Immature natural killer cell (primary cell): ENCODE measurements around the gene PXYLP1. TPM values are rescaled to one million over a fixed set of nuclear protein-coding genes. Genes with fewer than 3 reads are reported as not detected.

ENCODE experiments used
- DNase-seq, 3 donors: peaks; one replicate each; pipeline ENCODE4 v3.0.0; 2022; ENCODE audit warnings: mixed read lengths in 1 of 3
- H3K27ac Mint-ChIP-seq, 6 donors: one replicate each; pipeline ENCODE4 v1.8.0; 2020; ENCODE audit warnings: mixed read lengths in 6 of 6, mild to moderate bottlenecking in 5 of 6, inconsistent platforms in 4 of 6, moderate library complexity in 3 of 6
- H3K27me3 Mint-ChIP-seq, 3 donors: one replicate each; pipeline ENCODE4 v1.8.0; 2020 to 2021; ENCODE audit warnings: low read depth in 3 of 3, mild to moderate bottlenecking in 3 of 3, mixed read lengths in 3 of 3, moderate library complexity in 3 of 3, inconsistent platforms in 1 of 3
- H3K36me3 Mint-ChIP-seq, 3 donors: one replicate each; pipeline ENCODE4 v1.8.0; 2020; ENCODE audit warnings: mixed read lengths in 3 of 3, inconsistent platforms in 2 of 3, mild to moderate bottlenecking in 2 of 3
- H3K4me1 Mint-ChIP-seq, 2 donors: one replicate each; pipeline ENCODE4 v1.8.0; 2020; ENCODE audit warnings: inconsistent platforms in 2 of 2, mild to moderate bottlenecking in 2 of 2, mixed read lengths in 2 of 2, moderate library complexity in 1 of 2
- H3K4me3 Mint-ChIP-seq, 5 donors: one replicate each; pipeline ENCODE4 v1.8.0; 2020; ENCODE audit warnings: mild to moderate bottlenecking in 5 of 5, mixed read lengths in 5 of 5, inconsistent platforms in 3 of 5, moderate library complexity in 3 of 5
- H3K9me3 Mint-ChIP-seq, 6 donors: one replicate each; pipeline ENCODE4 v1.8.0; 2020; ENCODE audit warnings: mild to moderate bottlenecking in 6 of 6, mixed read lengths in 6 of 6, inconsistent platforms in 4 of 6, moderate library complexity in 3 of 6
- polyA plus RNA-seq, 3 donors: library from polyadenylated mRNA; unstranded; fragments of 300-500 nt; fragmentation: Illumina TruSeq; gene quantifications; one replicate each; pipeline ENCODE4 v1.2.3, GENCODE V29; 2021

Gene PXYLP1
- polyA plus RNA-seq, 3 donors from 2014 or later, result 5.0 to 10.7 (median 6.6) TPM

DNA sequence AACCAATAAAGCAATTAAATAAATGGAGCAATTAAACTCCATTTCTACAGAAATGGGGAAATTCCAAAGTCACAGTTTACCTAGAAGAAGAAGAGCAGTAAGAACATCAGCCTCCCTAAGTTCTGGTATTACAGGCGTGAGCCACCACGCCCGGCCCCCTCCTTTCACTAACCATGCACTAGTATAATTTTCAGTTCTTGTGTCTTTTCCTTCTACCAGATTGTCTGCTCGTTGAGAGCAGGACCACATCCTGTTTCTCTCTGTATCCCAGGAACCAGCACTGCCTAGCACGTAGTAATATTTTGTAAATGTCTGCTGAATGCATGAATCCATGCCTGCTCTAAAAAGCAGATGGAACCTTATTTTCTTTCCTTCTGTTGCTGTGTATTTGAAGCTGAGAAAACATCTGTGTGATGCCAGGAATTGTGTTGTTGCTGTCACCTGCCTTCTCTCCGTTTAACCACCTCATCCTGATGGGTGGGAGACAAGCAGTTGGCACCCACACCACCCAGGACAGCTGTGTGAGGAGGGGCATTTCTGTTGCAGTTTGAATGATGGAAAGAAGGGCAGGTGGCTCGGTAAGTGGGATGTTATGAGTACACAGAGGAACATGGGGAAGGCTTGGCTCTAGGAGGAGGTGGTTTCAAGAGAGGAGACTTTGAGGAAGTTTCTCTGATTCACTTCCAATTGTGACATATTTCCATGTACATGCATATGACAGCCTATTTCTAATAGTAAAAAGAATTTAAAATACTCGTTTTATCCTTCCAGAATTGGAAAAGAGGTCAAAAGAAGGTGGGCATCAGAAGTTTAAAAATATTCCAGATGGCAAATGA, 30.1 kb downstream of the PXYLP1 start:
- no peaks in the 10 kb centered on the region for H3K9me3 Mint-ChIP-seq
- H3K36me3 Mint-ChIP-seq, result peaks cover 4 to 21% (median 17%) of the 10 kb centered on the region in 3 donors
- peaks cover 0 to 2% (median 0%) of the 10 kb centered on the region in 3 donors for H3K27me3 Mint-ChIP-seq
- H3K4me3 Mint-ChIP-seq, result no peak overlapping the region
- peaks cover 11 to 17% of the 10 kb centered on the region in 2 donors for H3K4me1 Mint-ChIP-seq
- H3K27ac Mint-ChIP-seq, result peak overlapping the region in 1 of 6 donors; percentile 20
- no peak for DNase-seq

DNA sequence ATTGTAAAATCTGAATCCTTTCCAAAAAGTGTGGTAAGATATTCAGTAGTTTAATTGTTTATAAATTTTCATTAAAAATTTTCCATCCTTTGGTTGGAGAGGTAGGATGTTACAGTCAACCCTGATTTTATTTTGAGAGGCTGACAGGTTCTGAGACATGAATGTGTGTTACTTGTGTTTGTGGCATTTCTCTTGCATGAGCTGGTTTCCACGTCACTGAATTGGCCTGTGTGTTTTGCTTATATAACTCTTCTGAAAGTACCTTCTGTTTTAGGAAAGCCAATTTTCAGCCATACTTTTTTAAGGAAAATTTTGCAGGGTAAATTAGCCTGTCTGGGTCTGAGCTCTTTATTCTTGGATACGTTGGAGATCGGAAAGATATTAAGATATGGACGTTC, 30.7 kb downstream of the PXYLP1 start:
- Mint-ChIP-seq H3K36me3 (peaks cover 4 to 21% (median 17%) of the 10 kb centered on the region in 3 donors), H3K4me3 (no peak overlapping the region), H3K4me1 (peaks cover 17 to 23% of the 10 kb centered on the region in 2 donors), H3K27me3 (peaks cover 0 to 2% (median 0%) of the 10 kb centered on the region in 3 donors), H3K27ac (no peak overlapping the region), H3K9me3 (no peaks in the 10 kb centered on the region)
- DNase-seq, result no peak

DNA sequence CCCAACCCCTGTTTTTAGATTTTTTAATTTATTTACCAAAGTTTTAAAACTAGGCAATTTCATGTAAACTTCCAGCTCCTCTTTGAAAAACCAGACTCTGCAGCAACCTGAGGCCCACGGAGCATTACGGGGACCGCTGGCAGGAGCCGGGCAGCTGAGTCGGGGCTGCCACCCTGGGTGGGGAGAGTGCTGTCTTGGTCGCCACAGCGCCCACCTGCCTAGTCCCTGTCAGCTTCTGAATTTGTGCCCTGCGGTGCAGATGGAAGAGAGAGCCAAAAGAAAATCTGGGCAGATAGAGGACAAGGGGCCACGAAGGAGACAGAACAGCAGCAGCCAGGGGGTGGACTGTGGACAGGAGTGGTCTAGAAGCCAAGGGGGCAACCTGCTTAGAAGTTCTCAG, 34.6 kb downstream of the PXYLP1 start:
- peaks cover 0 to 2% (median 1%) of the 10 kb centered on the region in 3 donors for H3K27me3 Mint-ChIP-seq
- no peak for DNase-seq
- peak overlapping the region; percentile 88 to 99 (median 93) for H3K27ac Mint-ChIP-seq

DNA sequence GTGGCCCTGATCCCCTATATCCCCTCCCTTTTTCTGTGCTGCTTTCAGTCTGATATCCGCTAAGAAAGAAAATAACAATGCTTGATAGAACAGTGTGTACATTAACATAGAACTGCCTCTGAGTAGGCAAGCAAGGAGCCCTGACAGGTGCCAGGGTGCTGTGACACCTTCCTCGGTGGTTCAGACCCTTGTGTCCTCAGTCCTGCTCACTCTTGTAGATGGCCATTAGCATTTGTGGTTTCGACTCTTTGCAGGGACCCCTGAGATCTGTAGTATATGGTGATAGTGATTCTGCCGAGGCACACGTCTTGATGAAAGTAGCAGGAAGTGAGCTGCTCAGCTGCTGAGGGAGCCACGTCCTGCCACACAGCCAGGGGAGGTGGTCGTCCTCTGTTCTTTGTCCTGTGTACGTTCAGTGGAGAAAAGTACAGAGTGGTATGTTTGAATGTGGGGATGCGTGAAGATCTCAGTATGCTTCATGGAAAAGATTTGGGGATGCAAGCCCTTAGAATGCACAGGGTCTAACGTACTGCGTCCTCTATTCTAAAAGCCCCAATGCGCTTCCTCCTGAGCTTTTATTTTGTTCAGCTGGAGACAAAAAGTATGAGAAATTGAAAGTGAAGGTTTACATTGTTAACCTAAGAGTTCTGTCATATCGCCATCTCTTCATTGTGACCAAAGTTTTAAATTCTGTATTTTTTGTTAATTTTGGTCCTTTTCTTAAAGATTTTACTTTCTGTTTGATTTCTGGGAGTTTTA, 35.4 kb downstream of the PXYLP1 start:
- no peaks in the 10 kb centered on the region for H3K9me3 Mint-ChIP-seq
- H3K4me1 Mint-ChIP-seq, result peaks cover 23 to 25% of the 10 kb centered on the region in 2 donors
- peaks cover 4 to 21% (median 14%) of the 10 kb centered on the region in 3 donors for H3K36me3 Mint-ChIP-seq
- DNase-seq, result peak; percentile 36 to 55 (median 51)
- peak overlapping the region; percentile 88 to 99 (median 93) for H3K27ac Mint-ChIP-seq
- peaks cover 0 to 2% (median 1%) of the 10 kb centered on the region in 3 donors for H3K27me3 Mint-ChIP-seq
- H3K4me3 Mint-ChIP-seq, result peak overlapping the region; percentile 83 to 95 (median 91)

More for the DNA sequence above, 34.6 kb downstream of the PXYLP1 start:
- H3K4me1 Mint-ChIP-seq, result peaks cover 26 to 31% of the 10 kb centered on the region in 2 donors
- peak overlapping the region; percentile 10 to 91 (median 29) for H3K4me3 Mint-ChIP-seq
- no peaks in the 10 kb centered on the region for H3K9me3 Mint-ChIP-seq
- H3K36me3 Mint-ChIP-seq, result peaks cover 6 to 28% (median 21%) of the 10 kb centered on the region in 3 donors

DNA sequence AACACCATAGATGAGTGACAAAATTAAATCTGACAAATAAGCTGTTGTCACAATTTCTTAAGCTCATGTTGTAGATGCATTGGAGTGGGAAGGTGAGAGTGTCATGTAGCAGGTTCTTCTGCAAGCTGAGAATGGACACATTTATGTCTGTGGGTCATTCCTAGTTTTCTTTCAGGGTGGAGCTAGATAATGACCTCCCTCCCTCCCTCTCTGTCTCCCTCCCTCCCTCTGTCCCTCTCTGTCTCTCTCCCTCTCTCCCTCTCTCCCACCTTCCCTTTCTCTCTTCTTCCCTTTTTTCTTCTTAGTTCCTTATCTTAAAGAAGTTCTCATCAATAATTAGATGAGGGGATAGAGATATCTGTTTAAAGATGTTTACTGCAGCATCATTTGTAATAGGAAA, 36.0 kb downstream of the PXYLP1 start:
- peaks cover 4 to 21% (median 11%) of the 10 kb centered on the region in 3 donors for H3K36me3 Mint-ChIP-seq
- peaks cover 23 to 25% of the 10 kb centered on the region in 2 donors for H3K4me1 Mint-ChIP-seq

DNA sequence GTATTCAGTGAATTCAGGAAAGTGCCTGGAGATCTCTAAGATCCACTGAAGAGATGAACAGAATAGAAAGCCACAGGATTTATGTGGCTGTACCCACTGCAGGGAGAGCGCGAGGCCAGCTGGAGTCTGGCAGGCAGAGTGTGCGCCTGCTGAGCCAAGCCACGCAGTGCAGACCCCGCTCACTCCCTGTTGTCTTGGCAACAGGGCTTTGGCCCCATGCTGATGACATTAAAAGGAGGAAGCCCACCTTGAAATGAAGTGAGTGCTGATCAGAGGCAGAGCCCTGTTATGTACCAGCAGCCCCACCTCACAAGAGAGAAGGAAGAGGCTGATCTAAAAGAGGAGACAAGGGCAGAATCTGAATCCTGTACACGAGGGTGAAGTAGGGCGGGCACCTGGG, 36.7 kb downstream of the PXYLP1 start:
- no peak for DNase-seq
- H3K27ac Mint-ChIP-seq, result peak overlapping the region; percentile 40 to 93 (median 76)
- peak overlapping the region; percentile 9 to 92 (median 83) for H3K4me3 Mint-ChIP-seq

More for the DNA sequence above, 36.0 kb downstream of the PXYLP1 start:
- no peaks in the 10 kb centered on the region for H3K9me3 Mint-ChIP-seq
- peak overlapping the region; percentile 83 to 95 (median 91) for H3K4me3 Mint-ChIP-seq
- H3K27ac Mint-ChIP-seq, result peak overlapping the region; percentile 88 to 99 (median 93)
- peaks cover 0 to 2% (median 1%) of the 10 kb centered on the region in 3 donors for H3K27me3 Mint-ChIP-seq
- DNase-seq, result no peak

DNA sequence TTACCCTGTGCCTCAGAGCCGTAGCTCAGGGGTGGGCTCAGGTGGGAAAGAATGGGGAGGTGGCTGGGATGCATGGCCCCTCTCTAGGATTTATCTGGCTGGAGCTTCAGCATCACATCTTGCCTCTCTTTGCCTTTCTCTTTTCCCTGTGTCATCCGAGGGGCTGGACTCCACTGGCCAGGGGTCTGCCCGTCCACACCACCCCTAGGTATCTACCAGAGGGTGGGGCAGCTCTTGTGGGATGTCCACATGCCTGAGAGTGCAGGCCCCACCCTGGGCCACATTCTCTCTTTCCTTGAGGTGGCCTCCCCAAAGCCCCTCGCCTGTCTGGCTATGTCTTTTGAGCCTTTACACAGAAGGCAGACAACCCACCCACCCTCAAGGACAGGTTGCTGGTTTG, 37.2 kb downstream of the PXYLP1 start:
- Mint-ChIP-seq H3K4me1 (peaks cover 28% of the 10 kb centered on the region in 2 donors), H3K9me3 (no peaks in the 10 kb centered on the region), H3K4me3 (no peak overlapping the region), H3K27me3 (peaks cover 0 to 2% (median 1%) of the 10 kb centered on the region in 3 donors), H3K27ac (peak overlapping the region in 1 of 6 donors; percentile 20), H3K36me3 (peaks cover 4 to 14% (median 6%) of the 10 kb centered on the region in 3 donors)
- DNase-seq, result no peak

More for the DNA sequence above, 36.7 kb downstream of the PXYLP1 start:
- Mint-ChIP-seq H3K4me1 (peaks cover 23 to 25% of the 10 kb centered on the region in 2 donors), H3K27me3 (peaks cover 0 to 2% (median 1%) of the 10 kb centered on the region in 3 donors), H3K9me3 (no peaks in the 10 kb centered on the region), H3K36me3 (peaks cover 4 to 16% (median 6%) of the 10 kb centered on the region in 3 donors)

DNA sequence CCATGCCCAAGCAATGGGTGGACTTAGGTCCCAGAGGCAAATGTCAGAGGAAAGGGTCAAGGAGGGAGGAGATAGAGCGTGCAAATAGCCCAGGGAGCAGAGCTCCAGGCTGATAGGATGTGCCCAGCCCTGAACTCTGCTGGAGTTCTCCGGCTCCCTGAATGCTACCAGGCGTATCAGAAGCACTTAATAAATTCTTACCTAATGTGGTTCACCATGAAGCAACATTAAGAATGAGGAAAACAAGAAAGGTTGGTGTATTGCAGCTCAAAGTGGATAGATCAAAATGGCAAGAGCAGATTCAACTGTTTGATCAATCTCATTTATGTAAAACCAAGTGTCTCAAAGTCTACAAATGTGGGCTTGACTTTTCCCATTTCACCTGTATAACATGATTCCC, 38.3 kb downstream of the PXYLP1 start:
- H3K4me1 Mint-ChIP-seq, result peaks cover 39 to 40% of the 10 kb centered on the region in 2 donors
- H3K36me3 Mint-ChIP-seq, result peaks cover 4 to 14% (median 12%) of the 10 kb centered on the region in 3 donors
- no peak for DNase-seq
- H3K27me3 Mint-ChIP-seq, result peaks cover 0 to 5% (median 2%) of the 10 kb centered on the region in 3 donors
- H3K9me3 Mint-ChIP-seq, result no peaks in the 10 kb centered on the region
- H3K4me3 Mint-ChIP-seq, result no peak overlapping the region
- peak overlapping the region in 1 of 6 donors; percentile 23 for H3K27ac Mint-ChIP-seq

DNA sequence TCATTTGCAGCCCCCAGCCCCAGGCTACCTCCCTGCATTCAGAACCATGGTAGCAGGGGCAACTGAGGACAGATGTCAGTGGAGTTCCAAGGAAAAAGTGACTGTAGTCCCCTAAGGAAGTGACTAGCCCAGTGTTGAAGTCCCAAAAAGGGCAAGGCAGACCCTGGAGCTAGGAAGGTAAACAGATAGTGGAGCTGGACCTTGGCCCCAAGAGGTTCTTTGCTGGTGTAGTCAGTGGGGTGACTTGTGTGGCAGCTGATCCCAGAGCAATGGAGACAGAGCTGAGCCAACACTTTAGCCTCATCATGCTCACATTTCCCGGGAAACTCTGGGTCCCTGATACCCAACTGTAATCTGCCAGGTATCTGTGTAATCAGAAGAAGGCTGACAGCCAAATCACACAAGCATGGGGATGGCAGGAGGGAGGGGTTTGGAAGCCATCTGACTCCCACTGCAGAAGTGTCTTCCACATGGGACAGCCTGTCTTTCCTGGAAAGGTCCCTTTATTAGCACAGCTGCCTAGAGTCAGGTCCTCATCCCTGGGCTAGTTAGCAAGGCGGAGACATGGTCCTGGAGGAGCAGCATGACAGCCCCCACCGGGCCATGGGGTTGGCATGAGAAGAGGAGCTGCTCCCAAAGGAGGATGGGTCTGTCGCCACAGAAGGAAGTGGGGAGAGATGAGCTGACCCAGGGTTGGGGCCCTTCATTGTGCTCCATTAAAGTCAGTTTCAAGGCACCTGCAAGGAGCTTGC, 39.8 kb downstream of the PXYLP1 start:
- DNase-seq, result no peak
- H3K27ac Mint-ChIP-seq, result no peak overlapping the region
- H3K4me1 Mint-ChIP-seq, result peaks cover 39 to 45% of the 10 kb centered on the region in 2 donors
- peaks cover 0 to 5% (median 2%) of the 10 kb centered on the region in 3 donors for H3K27me3 Mint-ChIP-seq
- no peak overlapping the region for H3K4me3 Mint-ChIP-seq
- no peaks in the 10 kb centered on the region for H3K9me3 Mint-ChIP-seq
- peaks cover 4 to 14% (median 12%) of the 10 kb centered on the region in 3 donors for H3K36me3 Mint-ChIP-seq

DNA sequence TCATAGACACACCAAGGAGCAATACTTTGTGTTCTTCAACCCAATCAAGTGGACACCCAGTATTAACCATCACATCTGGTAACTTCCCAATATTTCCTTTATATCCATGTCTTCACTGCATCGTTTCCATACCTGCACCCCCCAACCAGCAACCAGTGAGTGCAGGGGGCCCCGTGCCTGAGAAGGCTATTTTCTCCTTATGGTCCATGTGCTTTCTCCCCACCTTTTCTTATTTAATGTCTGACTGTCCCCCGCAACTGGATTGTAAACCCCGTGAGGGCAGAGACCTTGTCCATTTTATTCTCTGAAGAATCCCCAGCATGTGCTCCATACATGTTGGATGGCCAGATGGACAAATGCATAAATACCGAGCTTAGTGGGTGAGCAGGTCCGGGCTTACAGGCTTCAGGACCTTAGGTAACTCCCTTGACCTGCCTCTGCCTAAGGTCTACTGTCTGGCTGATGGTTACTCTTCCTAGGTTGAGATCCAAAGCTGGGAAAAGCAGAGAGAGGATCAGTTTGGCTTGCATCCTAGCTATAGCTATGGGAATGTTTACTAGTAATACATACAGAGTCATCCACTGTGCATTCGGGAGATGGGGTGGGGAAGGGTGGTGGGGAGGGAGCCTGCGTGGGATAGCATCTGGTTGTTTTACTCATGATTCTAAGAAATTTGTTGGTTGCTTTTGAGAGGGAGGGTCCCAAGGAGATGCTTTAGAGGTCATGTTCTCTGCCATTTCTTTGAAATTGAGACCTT, 41.5 kb downstream of the PXYLP1 start:
- Mint-ChIP-seq H3K9me3 (no peaks in the 10 kb centered on the region), H3K36me3 (peaks cover 4 to 14% (median 12%) of the 10 kb centered on the region in 3 donors), H3K4me1 (peaks cover 23 to 29% of the 10 kb centered on the region in 2 donors), H3K27me3 (peaks cover 0 to 4% (median under 1%) of the 10 kb centered on the region in 3 donors), H3K4me3 (no peak overlapping the region), H3K27ac (no peak overlapping the region)
- no peak for DNase-seq

DNA sequence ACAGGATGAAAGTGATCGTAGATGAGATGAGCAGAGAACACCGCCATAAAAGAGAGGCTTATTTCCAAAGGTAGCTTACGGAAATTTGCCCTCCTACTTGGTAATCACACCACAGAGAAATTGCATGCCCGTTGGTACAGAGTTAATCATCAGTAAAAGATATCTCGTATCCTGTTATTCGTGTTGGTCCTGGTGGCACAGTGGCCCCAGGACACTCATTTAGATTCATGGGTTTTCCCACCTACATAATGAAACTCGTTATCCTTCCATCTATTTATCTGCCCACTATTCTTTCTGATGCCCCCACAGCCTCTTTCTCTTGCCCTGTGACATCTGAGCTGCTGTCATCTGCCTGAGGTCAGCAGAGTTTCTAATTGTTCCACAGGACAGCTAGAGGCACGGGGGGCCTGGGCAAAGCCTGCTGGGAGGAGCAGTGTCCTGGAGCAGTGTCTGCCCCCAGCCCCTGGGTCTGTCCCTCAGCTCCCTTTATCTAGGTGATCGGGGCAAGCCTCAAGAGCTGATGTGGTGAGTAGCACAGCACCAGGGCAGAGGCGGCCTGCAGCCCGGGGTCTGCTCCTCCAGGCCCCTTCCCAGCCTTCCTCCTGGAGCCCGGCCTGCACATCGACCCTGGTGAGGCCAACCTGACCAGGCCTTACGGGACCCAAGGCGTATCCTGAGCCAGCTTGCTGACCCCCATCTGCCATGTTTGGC, 42.2 kb downstream of the PXYLP1 start:
- H3K4me3 Mint-ChIP-seq, result peak overlapping the region in 1 of 5 donors; percentile 7
- no peaks in the 10 kb centered on the region for H3K9me3 Mint-ChIP-seq
- peak overlapping the region in 3 of 6 donors; percentile 14 to 87 (median 71) for H3K27ac Mint-ChIP-seq
- H3K36me3 Mint-ChIP-seq, result peaks cover 4 to 14% (median 12%) of the 10 kb centered on the region in 3 donors
- DNase-seq, result no peak
- H3K4me1 Mint-ChIP-seq, result peaks cover 22 to 29% of the 10 kb centered on the region in 2 donors
- peaks cover 0 to 4% (median 0%) of the 10 kb centered on the region in 3 donors for H3K27me3 Mint-ChIP-seq
